ENCODE measurements around the gene ADD1.
A peak's percentile ranks its signal among the peaks of the same experiment; 100 is the strongest.

The ADD1 gene

GRCh38 chr4:2843263-2843940 lies at the start of gene ADD1:
Gene ADD1, plus strand, starts transcription at chr4:2843844. Its CDS starts 32,072 bp downstream, at chr4:2875916.
- DNase-seq = peak; percentile 96

GRCh38 chr4:2794486-2795299 lies 49.0 kb upstream of the ADD1 start:
- DNase-seq = no peak

- no peak for DNase-seq
These were observed 48.2 kb upstream of the ADD1 start for GRCh38 chr4:2795300-2795892.

GRCh38 chr4:2795893-2796848 lies 47.5 kb upstream of the ADD1 start:
- DNase-seq = no peak

- DNase-seq = no peak
These were observed 46.6 kb upstream of the ADD1 start for GRCh38 chr4:2796849-2797544.

GRCh38 chr4:2797545-2798305 lies 45.9 kb upstream of the ADD1 start:
- peak; percentile 58 for DNase-seq

GRCh38 chr4:2798399-2799223 lies 45.0 kb upstream of the ADD1 start:
- no peak for DNase-seq

GRCh38 chr4:2799224-2799911 lies 44.3 kb upstream of the ADD1 start:
- DNase-seq = no peak

GRCh38 chr4:2799971-2800690 lies 43.5 kb upstream of the ADD1 start:
- no peak for DNase-seq

- no peak for DNase-seq
These were observed 42.7 kb upstream of the ADD1 start for GRCh38 chr4:2800691-2801596.

GRCh38 chr4:2802618-2803531 lies 40.8 kb upstream of the ADD1 start:
- no peak for DNase-seq

- no peak for DNase-seq
These were observed 39.8 kb upstream of the ADD1 start for GRCh38 chr4:2803624-2804448.

GRCh38 chr4:2804449-2804972 lies 39.1 kb upstream of the ADD1 start:
- DNase-seq = no peak

- no peak for DNase-seq
These were observed 38.6 kb upstream of the ADD1 start for GRCh38 chr4:2804973-2805501.

- DNase-seq = no peak
These were observed 37.8 kb upstream of the ADD1 start for GRCh38 chr4:2805712-2806389.

Measured in activated CD4-positive, alpha-beta T cell treated with anti-CD3 and anti-CD28 coated beads for 1 hour (primary cell).